ENCODE results near the gene MAP2K2.

Gene MAP2K2

DNA sequence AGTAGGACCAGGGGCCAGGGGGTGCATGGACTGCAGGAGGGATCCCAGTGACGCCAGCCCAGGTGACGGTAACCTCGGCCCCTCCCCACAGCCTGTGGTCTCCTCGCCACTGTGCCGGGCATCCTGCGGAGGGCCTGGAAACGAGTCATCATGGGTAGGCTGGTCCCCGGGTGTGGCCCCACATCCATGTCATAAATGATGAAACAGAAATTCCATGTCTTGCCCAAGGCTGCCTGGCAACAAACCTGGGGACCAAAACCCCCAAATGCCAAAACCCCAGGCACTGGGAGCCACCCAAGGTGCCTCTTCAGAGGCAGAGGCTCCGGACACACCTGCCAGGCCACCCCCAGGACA, 20.9 kb downstream of the MAP2K2 start:
- H3K4me3 ChIP-seq (ENCODE audit: low read depth, low read length) = no peak overlapping the region
- DNase-seq (ENCODE audit: low read depth) = no peak
- TF ChIP-seq, protein P1, sequence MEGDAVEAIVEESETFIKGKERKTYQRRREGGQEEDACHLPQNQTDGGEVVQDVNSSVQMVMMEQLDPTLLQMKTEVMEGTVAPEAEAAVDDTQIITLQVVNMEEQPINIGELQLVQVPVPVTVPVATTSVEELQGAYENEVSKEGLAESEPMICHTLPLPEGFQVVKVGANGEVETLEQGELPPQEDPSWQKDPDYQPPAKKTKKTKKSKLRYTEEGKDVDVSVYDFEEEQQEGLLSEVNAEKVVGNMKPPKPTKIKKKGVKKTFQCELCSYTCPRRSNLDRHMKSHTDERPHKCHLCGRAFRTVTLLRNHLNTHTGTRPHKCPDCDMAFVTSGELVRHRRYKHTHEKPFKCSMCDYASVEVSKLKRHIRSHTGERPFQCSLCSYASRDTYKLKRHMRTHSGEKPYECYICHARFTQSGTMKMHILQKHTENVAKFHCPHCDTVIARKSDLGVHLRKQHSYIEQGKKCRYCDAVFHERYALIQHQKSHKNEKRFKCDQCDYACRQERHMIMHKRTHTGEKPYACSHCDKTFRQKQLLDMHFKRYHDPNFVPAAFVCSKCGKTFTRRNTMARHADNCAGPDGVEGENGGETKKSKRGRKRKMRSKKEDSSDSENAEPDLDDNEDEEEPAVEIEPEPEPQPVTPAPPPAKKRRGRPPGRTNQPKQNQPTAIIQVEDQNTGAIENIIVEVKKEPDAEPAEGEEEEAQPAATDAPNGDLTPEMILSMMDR (IDR thresholded peaks at IDR 0.05; ENCODE audit: insufficient read depth, low read depth, low read length, missing control alignments) = no peak

GRCh38 chr19:4102339-4103079, 21.4 kb downstream of the MAP2K2 start:
- no peak for DNase-seq (ENCODE audit: low read depth)
- H3K4me3 ChIP-seq (ENCODE audit: low read depth, low read length) = no peak overlapping the region
- TF ChIP-seq, protein P1 (IDR thresholded peaks at IDR 0.05; ENCODE audit: insufficient read depth, low read depth, low read length, missing control alignments) = no peak

GRCh38 chr19:4101496-4101770, 22.5 kb downstream of the MAP2K2 start:
- no peak overlapping the region for H3K4me3 ChIP-seq (ENCODE audit: low read depth, low read length)
- TF ChIP-seq, protein P1 (IDR thresholded peaks at IDR 0.05; ENCODE audit: insufficient read depth, low read depth, low read length, missing control alignments) = no peak
- DNase-seq (ENCODE audit: low read depth) = no peak

DNA sequence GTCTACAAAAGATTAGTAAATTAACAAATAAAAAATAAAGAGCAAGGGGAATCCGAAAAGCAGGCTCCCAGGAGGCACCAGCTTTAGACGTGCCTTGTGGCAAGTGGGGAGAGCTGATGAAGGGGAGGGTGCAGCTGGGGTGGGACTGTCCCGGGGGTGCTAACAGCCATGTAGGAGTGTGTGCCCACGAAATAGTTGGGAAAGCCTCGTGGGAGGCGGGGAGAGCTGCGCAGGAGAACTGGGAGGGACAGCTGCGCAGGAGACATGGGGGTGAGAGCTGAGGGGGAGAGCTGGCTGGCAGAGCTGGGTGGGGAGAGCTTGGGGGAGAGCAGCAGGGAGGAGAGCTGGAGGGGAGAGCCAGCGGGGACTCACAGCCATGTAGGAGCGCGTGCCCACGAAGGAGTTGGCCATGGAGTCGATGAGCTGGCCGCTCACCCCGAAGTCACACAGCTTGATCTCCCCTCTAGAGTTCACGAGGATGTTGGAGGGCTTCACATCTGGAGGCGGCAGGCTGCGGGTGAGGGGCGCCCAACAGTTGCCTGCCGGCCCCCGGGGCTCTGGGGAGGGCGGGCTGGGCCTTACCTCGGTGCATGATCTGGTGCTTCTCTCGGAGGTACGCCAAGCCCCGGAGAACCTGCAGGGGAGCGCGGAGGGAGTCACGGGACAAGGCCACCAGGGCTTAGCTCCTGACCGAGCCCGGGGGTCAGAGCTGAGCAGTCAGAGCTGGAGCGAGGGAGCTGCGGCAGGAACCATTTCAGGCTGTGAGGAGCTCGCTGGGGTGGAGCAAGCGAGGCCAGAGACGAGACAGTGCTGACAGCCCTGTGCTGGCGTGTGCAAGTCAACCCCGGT, 23.1 kb downstream of the MAP2K2 start:
- TF ChIP-seq, protein P1 (IDR thresholded peaks at IDR 0.05; ENCODE audit: insufficient read depth, low read depth, low read length, missing control alignments) = no peak
- no peak overlapping the region for H3K4me3 ChIP-seq (ENCODE audit: low read depth, low read length)
- DNase-seq (ENCODE audit: low read depth) = no peak

- no peak for DNase-seq (ENCODE audit: low read depth)
- no peak overlapping the region for H3K4me3 ChIP-seq (ENCODE audit: low read depth, low read length)
- TF ChIP-seq, protein P1 (IDR thresholded peaks at IDR 0.05; ENCODE audit: insufficient read depth, low read depth, low read length, missing control alignments) = no peak
Measured at GRCh38 chr19:4099041-4099764, 24.7 kb downstream of the MAP2K2 start.

GRCh38 chr19:4098493-4098892, 25.4 kb downstream of the MAP2K2 start:
- no peak for DNase-seq (ENCODE audit: low read depth)
- TF ChIP-seq, protein P1 (IDR thresholded peaks at IDR 0.05; ENCODE audit: insufficient read depth, low read depth, low read length, missing control alignments) = no peak
- no peak overlapping the region for H3K4me3 ChIP-seq (ENCODE audit: low read depth, low read length)
